Upper lobe of left lung (tissue), 4 donors: ENCODE data around the gene PPM1H.

Source experiments
- EP300 ChIP-seq, 4 donors: sonication (generic); formaldehyde crosslinking; IDR thresholded peaks; one replicate each; pipeline ENCODE4 v1.5.1; 2017; ENCODE audit warnings: antibody characterized with exemption in 4 of 4, control low read depth in 2 of 4
- POLR2A ChIP-seq, 4 donors: fragments of 450-650 bp; IDR thresholded peaks; one replicate each; pipeline ENCODE4 v1.5.1; 2016 to 2017; ENCODE audit warnings: antibody characterized with exemption in 4 of 4, mild to moderate bottlenecking in 2 of 4
- TF ChIP-seq, protein P1 (sequence below), 6 experiments: fragments of 450-650 bp in 4 of 6; fragments of 200-600 bp in 2 of 6; sonication (generic) in 2 of 6; IDR thresholded peaks; one replicate each; pipeline ENCODE4 v1.5.1; 2016 to 2019; ENCODE audit warnings: antibody characterized with exemption in 6 of 6

DNA sequence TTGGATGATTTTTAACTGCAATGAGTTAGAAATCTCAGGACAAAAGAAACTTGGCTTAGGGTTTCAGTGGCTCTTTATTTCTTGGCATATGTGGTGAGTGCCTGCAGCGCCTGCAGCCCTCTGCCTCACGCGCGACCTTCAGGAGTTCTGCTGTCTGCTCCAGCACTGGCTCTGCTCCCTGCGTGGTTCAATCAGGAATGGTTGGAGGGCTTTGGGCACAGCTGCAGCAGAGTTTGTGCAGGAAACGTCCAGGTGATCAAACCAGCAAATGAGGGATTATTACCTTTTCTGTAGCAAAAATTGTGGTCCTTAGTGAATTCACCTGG is 19.8 kb downstream of the PPM1H start:
- TF ChIP-seq, protein P1, sequence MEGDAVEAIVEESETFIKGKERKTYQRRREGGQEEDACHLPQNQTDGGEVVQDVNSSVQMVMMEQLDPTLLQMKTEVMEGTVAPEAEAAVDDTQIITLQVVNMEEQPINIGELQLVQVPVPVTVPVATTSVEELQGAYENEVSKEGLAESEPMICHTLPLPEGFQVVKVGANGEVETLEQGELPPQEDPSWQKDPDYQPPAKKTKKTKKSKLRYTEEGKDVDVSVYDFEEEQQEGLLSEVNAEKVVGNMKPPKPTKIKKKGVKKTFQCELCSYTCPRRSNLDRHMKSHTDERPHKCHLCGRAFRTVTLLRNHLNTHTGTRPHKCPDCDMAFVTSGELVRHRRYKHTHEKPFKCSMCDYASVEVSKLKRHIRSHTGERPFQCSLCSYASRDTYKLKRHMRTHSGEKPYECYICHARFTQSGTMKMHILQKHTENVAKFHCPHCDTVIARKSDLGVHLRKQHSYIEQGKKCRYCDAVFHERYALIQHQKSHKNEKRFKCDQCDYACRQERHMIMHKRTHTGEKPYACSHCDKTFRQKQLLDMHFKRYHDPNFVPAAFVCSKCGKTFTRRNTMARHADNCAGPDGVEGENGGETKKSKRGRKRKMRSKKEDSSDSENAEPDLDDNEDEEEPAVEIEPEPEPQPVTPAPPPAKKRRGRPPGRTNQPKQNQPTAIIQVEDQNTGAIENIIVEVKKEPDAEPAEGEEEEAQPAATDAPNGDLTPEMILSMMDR (IDR thresholded peaks at IDR 0.05) = no peak
- no peak for TF ChIP-seq POLR2A (IDR thresholded peaks at IDR 0.05)
- TF ChIP-seq EP300 (IDR thresholded peaks at IDR 0.05) = no peak
